GM23338 (cell line): Measurements from ENCODE around the gene GYS2. TPM values are rescaled to one million over a fixed set of nuclear protein-coding genes. Genes with fewer than 3 reads are reported as not detected.

Experiments used
- ATAC-seq: fragments of 200-7000 bp; cut with Tn5 transposase; 3 replicates; pipeline ENCODE4 v1.9.1; 2020
- DNase-seq: peaks from one replicate; pipeline ENCODE4 v3.0.0-alpha.2; 2015; ENCODE audit warnings: low spot score
- H2AFZ ChIP-seq: fragments of 200-600 bp; sonication (generic); 2 replicates; pipeline ENCODE4 v1.8.0; 2016; ENCODE audit warnings: antibody characterized with exemption, mild to moderate bottlenecking, moderate library complexity
- H3F3A ChIP-seq: fragments of 200-600 bp; sonication (generic); replicated peaks from 2 replicates; pipeline ENCODE4 v1.8.0; 2017; ENCODE audit warnings: antibody characterized with exemption, mixed run types, low read depth
- H3K27ac ChIP-seq: fragments of 200-600 bp; sonication (generic); 2 replicates; pipeline ENCODE4 v1.6.1; 2016; ENCODE audit warnings: low read depth
- H3K27me3 ChIP-seq: fragments of 200-600 bp; sonication (generic); 2 replicates; pipeline ENCODE4 v1.8.0; 2016; ENCODE audit warnings: mild to moderate bottlenecking, mixed run types, moderate library complexity; ENCODE audit not compliant: insufficient read depth
- H3K36me3 ChIP-seq: fragments of 200-600 bp; sonication (generic); 2 replicates; pipeline ENCODE4 v1.8.0; 2016; ENCODE audit warnings: mild to moderate bottlenecking; ENCODE audit not compliant: insufficient read depth
- H3K4me1 ChIP-seq: fragments of 200-600 bp; sonication (generic); 2 replicates; pipeline ENCODE4 v1.8.0; 2016; ENCODE audit warnings: mild to moderate bottlenecking, moderate library complexity; ENCODE audit not compliant: insufficient read depth
- H3K4me2 ChIP-seq: fragments of 200-600 bp; sonication (generic); 2 replicates; pipeline ENCODE4 v1.7.1; 2017; ENCODE audit warnings: mixed run types
- H3K4me3 ChIP-seq: fragments of 200-600 bp; sonication (generic); 2 replicates; pipeline ENCODE4 v1.6.1; 2016; ENCODE audit warnings: mixed run types
- H3K79me2 ChIP-seq: fragments of 200-600 bp; sonication (generic); replicated peaks from 2 replicates; pipeline ENCODE4 v1.8.0; 2017; ENCODE audit warnings: mild to moderate bottlenecking; ENCODE audit not compliant: insufficient read depth
- H3K9me2 ChIP-seq: fragments of 200-600 bp; sonication (generic); 2 replicates; pipeline ENCODE4 v1.8.0; 2017; ENCODE audit not compliant: insufficient read depth
- H4K20me1 ChIP-seq: fragments of 200-600 bp; sonication (generic); replicated peaks from 2 replicates; pipeline ENCODE4 v1.8.0; 2017; ENCODE audit warnings: mild to moderate bottlenecking; ENCODE audit not compliant: insufficient read depth
- H3K27ac Mint-ChIP-seq: 2 replicates; pipeline ENCODE4 v1.8.0; 2020; ENCODE audit warnings: inconsistent platforms, mild to moderate bottlenecking, moderate library complexity, mixed read lengths
- H3K27me3 Mint-ChIP-seq: 3 replicates; pipeline ENCODE4 v1.8.0; 2022; ENCODE audit warnings: low read depth, mild to moderate bottlenecking, moderate library complexity, mixed read lengths, inconsistent platforms; ENCODE audit not compliant: insufficient read depth, poor library complexity
- H3K36me3 Mint-ChIP-seq: 3 replicates; pipeline ENCODE4 v1.8.0; 2021; ENCODE audit warnings: low read depth, mild to moderate bottlenecking, inconsistent platforms, moderate library complexity, mixed read lengths
- H3K4me1 Mint-ChIP-seq: 3 replicates; pipeline ENCODE4 v1.8.0; 2020; ENCODE audit warnings: mild to moderate bottlenecking, inconsistent platforms, mixed read lengths
- H3K4me3 Mint-ChIP-seq: 3 replicates; pipeline ENCODE4 v1.8.0; 2021; ENCODE audit warnings: moderate library complexity, mild to moderate bottlenecking, inconsistent platforms, mixed read lengths
- H3K9me3 Mint-ChIP-seq: 3 replicates; pipeline ENCODE4 v1.8.0; 2020; ENCODE audit warnings: moderate library complexity, mild to moderate bottlenecking, inconsistent platforms, mixed read lengths
- CREB1 ChIP-seq: fragments of 250-450 bp; sonication (Bioruptor Pico); IDR thresholded peaks from 2 replicates; pipeline ENCODE4 v1.5.0; 2020; ENCODE audit warnings: low read depth, mild to moderate bottlenecking, moderate library complexity
- EZH2 ChIP-seq: fragments of 200-600 bp; sonication (generic); IDR thresholded peaks from one replicate; pipeline ENCODE4 v1.8.0; 2017; ENCODE audit warnings: antibody characterized with exemption, mild to moderate bottlenecking, low read depth; ENCODE audit not compliant: unreplicated experiment
- EZH2phosphoT487 ChIP-seq: fragments of 200-600 bp; sonication (generic); IDR thresholded peaks from one replicate; pipeline ENCODE4 v1.8.1; 2018; ENCODE audit warnings: antibody characterized with exemption; ENCODE audit not compliant: unreplicated experiment
- JUNB ChIP-seq: IDR thresholded peaks from one replicate; pipeline ENCODE4 v1.6.1; 2016; ENCODE audit warnings: antibody characterized with exemption; ENCODE audit not compliant: unreplicated experiment
- NANOG ChIP-seq: IDR thresholded peaks from 2 replicates; pipeline ENCODE4 v1.6.1; 2016; ENCODE audit warnings: antibody characterized with exemption, borderline replicate concordance
- POLR2AphosphoS5 ChIP-seq: IDR thresholded peaks from 2 replicates; pipeline ENCODE4 v1.6.1; 2016; ENCODE audit warnings: antibody characterized with exemption, low read depth
- STAT1 ChIP-seq: IDR thresholded peaks from one replicate; pipeline ENCODE4 v1.6.1; 2016; ENCODE audit warnings: antibody characterized with exemption; ENCODE audit not compliant: unreplicated experiment
- ZNF114 ChIP-seq: fragments of 250-450 bp; sonication (Bioruptor Pico); IDR thresholded peaks from 2 replicates; pipeline ENCODE4 v1.5.0; 2020; ENCODE audit warnings: mild to moderate bottlenecking, moderate library complexity
- ZNF331 ChIP-seq: fragments of 250-450 bp; sonication (Bioruptor Pico); IDR thresholded peaks from 2 replicates; pipeline ENCODE4 v1.5.0; 2020; ENCODE audit warnings: low read depth, mild to moderate bottlenecking, moderate library complexity
- polyA plus RNA-seq: library from polyadenylated mRNA; unstranded; fragments of >200 nt; fragmentation: Nextera tagmentation; extraction: Ambion mirVana; gene quantifications from 2 replicates; pipeline ENCODE4 v1.2.1, GENCODE V29; 2016
- total RNA-seq: library from RNA; depleted of rRNA; stranded (reverse); fragments of >200 nt; shearing (Covaris generic); gene quantifications from 2 replicates; pipeline ENCODE4 v1.2.3, GENCODE V29; 2014
- TF ChIP-seq, protein P1 (sequence below): IDR thresholded peaks from one replicate; pipeline ENCODE4 v1.6.1; 2018; ENCODE audit warnings: antibody characterized with exemption; ENCODE audit not compliant: unreplicated experiment
- TF ChIP-seq, protein P2 (sequence below): IDR thresholded peaks from 2 replicates; pipeline ENCODE4 v1.6.1; 2016; ENCODE audit warnings: antibody characterized with exemption
- TF ChIP-seq, protein P3 (sequence below): fragments of 250-450 bp; sonication (Bioruptor Pico); IDR thresholded peaks from 2 replicates; pipeline ENCODE4 v1.5.0; 2020; ENCODE audit warnings: mild to moderate bottlenecking, moderate library complexity
- TF ChIP-seq, protein P4 (sequence below), 2 experiments: fragments of 200-600 bp in 1 of 2; sonication (generic) in 1 of 2; conservative IDR thresholded peaks; 2 replicates each; pipeline versions ENCODE4 v1.5.1 to v1.6.1; 2016 to 2017; ENCODE audit warnings: antibody characterized with exemption in 2 of 2, low read depth in 2 of 2, mild to moderate bottlenecking in 2 of 2, moderate library complexity in 1 of 2

GYS2 gene
- total and polyA plus RNA-seq, 2 experiments from 2014 or later, result not detected

DNA sequence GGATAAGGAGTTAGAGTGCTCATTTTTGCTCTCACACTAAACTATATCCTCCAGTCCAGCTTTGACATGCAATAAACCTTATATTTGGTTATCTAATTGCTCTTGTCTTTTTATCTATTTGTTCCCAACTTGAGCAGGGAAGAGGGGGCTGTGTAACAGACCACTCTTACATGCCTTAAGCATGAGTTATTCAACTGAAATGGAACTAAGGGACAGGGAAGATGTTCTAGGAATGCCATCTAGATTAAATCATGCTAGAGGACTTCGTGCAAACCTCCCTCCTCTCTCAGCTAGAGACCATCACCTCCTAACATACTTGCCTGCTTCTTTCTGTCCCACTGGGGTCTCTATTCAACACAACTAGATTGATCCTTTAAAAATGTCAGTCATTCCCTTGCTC lies 57.9 kb downstream of the GYS2 start:
- H3K4me1 ChIP-seq, result no peaks in the 10 kb centered on the region
- no peak overlapping the region for H2AFZ ChIP-seq
- no peaks in the 10 kb centered on the region for H3K4me1 Mint-ChIP-seq
- H3K4me3 ChIP-seq, result no peak overlapping the region
- no peaks in the 10 kb centered on the region for H3F3A ChIP-seq
- TF ChIP-seq NANOG (no peak), ZNF331 (CRISPR knock-in tag) (no peak), EZH2 (no peak), CREB1 (CRISPR knock-in tag) (no peak), STAT1 (no peak), ZNF114 (CRISPR knock-in tag) (no peak), EZH2phosphoT487 (no peak), POLR2AphosphoS5 (no peak), JUNB (no peak)
- TF ChIP-seq, protein P1, sequence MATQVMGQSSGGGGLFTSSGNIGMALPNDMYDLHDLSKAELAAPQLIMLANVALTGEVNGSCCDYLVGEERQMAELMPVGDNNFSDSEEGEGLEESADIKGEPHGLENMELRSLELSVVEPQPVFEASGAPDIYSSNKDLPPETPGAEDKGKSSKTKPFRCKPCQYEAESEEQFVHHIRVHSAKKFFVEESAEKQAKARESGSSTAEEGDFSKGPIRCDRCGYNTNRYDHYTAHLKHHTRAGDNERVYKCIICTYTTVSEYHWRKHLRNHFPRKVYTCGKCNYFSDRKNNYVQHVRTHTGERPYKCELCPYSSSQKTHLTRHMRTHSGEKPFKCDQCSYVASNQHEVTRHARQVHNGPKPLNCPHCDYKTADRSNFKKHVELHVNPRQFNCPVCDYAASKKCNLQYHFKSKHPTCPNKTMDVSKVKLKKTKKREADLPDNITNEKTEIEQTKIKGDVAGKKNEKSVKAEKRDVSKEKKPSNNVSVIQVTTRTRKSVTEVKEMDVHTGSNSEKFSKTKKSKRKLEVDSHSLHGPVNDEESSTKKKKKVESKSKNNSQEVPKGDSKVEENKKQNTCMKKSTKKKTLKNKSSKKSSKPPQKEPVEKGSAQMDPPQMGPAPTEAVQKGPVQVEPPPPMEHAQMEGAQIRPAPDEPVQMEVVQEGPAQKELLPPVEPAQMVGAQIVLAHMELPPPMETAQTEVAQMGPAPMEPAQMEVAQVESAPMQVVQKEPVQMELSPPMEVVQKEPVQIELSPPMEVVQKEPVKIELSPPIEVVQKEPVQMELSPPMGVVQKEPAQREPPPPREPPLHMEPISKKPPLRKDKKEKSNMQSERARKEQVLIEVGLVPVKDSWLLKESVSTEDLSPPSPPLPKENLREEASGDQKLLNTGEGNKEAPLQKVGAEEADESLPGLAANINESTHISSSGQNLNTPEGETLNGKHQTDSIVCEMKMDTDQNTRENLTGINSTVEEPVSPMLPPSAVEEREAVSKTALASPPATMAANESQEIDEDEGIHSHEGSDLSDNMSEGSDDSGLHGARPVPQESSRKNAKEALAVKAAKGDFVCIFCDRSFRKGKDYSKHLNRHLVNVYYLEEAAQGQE, result no peak
- TF ChIP-seq, protein P2, sequence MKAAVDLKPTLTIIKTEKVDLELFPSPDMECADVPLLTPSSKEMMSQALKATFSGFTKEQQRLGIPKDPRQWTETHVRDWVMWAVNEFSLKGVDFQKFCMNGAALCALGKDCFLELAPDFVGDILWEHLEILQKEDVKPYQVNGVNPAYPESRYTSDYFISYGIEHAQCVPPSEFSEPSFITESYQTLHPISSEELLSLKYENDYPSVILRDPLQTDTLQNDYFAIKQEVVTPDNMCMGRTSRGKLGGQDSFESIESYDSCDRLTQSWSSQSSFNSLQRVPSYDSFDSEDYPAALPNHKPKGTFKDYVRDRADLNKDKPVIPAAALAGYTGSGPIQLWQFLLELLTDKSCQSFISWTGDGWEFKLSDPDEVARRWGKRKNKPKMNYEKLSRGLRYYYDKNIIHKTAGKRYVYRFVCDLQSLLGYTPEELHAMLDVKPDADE, result no peak
- TF ChIP-seq, protein P3, sequence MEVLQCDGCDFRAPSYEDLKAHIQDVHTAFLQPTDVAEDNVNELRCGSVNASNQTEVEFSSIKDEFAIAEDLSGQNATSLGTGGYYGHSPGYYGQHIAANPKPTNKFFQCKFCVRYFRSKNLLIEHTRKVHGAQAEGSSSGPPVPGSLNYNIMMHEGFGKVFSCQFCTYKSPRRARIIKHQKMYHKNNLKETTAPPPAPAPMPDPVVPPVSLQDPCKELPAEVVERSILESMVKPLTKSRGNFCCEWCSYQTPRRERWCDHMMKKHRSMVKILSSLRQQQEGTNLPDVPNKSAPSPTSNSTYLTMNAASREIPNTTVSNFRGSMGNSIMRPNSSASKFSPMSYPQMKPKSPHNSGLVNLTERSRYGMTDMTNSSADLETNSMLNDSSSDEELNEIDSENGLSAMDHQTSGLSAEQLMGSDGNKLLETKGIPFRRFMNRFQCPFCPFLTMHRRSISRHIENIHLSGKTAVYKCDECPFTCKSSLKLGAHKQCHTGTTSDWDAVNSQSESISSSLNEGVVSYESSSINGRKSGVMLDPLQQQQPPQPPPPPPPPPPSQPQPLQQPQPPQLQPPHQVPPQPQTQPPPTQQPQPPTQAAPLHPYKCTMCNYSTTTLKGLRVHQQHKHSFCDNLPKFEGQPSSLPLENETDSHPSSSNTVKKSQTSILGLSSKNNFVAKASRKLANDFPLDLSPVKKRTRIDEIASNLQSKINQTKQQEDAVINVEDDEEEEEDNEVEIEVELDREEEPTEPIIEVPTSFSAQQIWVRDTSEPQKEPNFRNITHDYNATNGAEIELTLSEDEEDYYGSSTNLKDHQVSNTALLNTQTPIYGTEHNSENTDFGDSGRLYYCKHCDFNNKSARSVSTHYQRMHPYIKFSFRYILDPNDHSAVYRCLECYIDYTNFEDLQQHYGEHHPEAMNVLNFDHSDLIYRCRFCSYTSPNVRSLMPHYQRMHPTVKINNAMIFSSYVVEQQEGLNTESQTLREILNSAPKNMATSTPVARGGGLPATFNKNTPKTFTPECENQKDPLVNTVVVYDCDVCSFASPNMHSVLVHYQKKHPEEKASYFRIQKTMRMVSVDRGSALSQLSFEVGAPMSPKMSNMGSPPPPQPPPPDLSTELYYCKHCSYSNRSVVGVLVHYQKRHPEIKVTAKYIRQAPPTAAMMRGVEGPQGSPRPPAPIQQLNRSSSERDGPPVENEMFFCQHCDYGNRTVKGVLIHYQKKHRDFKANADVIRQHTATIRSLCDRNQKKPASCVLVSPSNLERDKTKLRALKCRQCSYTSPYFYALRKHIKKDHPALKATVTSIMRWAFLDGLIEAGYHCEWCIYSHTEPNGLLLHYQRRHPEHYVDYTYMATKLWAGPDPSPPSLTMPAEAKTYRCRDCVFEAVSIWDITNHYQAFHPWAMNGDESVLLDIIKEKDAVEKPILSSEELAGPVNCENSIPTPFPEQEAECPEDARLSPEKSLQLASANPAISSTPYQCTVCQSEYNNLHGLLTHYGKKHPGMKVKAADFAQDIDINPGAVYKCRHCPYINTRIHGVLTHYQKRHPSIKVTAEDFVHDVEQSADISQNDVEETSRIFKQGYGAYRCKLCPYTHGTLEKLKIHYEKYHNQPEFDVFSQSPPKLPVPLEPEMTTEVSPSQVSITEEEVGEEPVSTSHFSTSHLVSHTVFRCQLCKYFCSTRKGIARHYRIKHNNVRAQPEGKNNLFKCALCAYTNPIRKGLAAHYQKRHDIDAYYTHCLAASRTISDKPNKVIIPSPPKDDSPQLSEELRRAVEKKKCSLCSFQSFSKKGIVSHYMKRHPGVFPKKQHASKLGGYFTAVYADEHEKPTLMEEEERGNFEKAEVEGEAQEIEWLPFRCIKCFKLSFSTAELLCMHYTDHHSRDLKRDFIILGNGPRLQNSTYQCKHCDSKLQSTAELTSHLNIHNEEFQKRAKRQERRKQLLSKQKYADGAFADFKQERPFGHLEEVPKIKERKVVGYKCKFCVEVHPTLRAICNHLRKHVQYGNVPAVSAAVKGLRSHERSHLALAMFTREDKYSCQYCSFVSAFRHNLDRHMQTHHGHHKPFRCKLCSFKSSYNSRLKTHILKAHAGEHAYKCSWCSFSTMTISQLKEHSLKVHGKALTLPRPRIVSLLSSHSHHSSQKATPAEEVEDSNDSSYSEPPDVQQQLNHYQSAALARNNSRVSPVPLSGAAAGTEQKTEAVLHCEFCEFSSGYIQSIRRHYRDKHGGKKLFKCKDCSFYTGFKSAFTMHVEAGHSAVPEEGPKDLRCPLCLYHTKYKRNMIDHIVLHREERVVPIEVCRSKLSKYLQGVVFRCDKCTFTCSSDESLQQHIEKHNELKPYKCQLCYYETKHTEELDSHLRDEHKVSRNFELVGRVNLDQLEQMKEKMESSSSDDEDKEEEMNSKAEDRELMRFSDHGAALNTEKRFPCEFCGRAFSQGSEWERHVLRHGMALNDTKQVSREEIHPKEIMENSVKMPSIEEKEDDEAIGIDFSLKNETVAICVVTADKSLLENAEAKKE (CRISPR knock-in tag), result no peak
- TF ChIP-seq, protein P4, sequence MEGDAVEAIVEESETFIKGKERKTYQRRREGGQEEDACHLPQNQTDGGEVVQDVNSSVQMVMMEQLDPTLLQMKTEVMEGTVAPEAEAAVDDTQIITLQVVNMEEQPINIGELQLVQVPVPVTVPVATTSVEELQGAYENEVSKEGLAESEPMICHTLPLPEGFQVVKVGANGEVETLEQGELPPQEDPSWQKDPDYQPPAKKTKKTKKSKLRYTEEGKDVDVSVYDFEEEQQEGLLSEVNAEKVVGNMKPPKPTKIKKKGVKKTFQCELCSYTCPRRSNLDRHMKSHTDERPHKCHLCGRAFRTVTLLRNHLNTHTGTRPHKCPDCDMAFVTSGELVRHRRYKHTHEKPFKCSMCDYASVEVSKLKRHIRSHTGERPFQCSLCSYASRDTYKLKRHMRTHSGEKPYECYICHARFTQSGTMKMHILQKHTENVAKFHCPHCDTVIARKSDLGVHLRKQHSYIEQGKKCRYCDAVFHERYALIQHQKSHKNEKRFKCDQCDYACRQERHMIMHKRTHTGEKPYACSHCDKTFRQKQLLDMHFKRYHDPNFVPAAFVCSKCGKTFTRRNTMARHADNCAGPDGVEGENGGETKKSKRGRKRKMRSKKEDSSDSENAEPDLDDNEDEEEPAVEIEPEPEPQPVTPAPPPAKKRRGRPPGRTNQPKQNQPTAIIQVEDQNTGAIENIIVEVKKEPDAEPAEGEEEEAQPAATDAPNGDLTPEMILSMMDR (conservative IDR thresholded peaks at IDR 0.05; ENCODE audit: low read depth in 2 of 2), result no peak
- no peak overlapping the region for H3K27ac Mint-ChIP-seq
- H3K36me3 Mint-ChIP-seq, result no peaks in the 10 kb centered on the region
- H3K27me3 Mint-ChIP-seq, result peaks cover 2% of the 10 kb centered on the region
- no peaks in the 10 kb centered on the region for H3K79me2 ChIP-seq
- no peak for ATAC-seq
- no peaks in the 10 kb centered on the region for H3K27me3 ChIP-seq
- no peaks in the 10 kb centered on the region for H3K9me3 Mint-ChIP-seq
- H3K9me2 ChIP-seq, result no peaks in the 10 kb centered on the region
- no peak for DNase-seq
- no peaks in the 10 kb centered on the region for H4K20me1 ChIP-seq
- H3K27ac ChIP-seq, result no peak overlapping the region
- H3K36me3 ChIP-seq, result no peaks in the 10 kb centered on the region
- H3K4me3 Mint-ChIP-seq, result no peak overlapping the region
- H3K4me2 ChIP-seq, result no peak overlapping the region
